Glutamatergic neuron (in vitro differentiated cells): ENCODE data around the gene KRT13. TPM values are rescaled to one million over a fixed set of nuclear protein-coding genes. Genes with fewer than 3 reads are reported as not detected.

ENCODE experiments used
- DNase-seq: peaks from one replicate; pipeline ENCODE4 v3.0.0; 2022
- H3K27ac Mint-ChIP-seq: one replicate; pipeline ENCODE4 v1.8.0; 2020; ENCODE audit warnings: mild to moderate bottlenecking, mixed read lengths, inconsistent platforms; ENCODE audit not compliant: unreplicated experiment
- H3K27me3 Mint-ChIP-seq: one replicate; pipeline ENCODE4 v1.8.0; 2020; ENCODE audit warnings: mild to moderate bottlenecking, moderate library complexity, mixed read lengths, inconsistent platforms; ENCODE audit not compliant: unreplicated experiment
- H3K36me3 Mint-ChIP-seq: one replicate; pipeline ENCODE4 v1.8.0; 2020; ENCODE audit warnings: mild to moderate bottlenecking, mixed read lengths, inconsistent platforms; ENCODE audit not compliant: unreplicated experiment
- H3K4me1 Mint-ChIP-seq: one replicate; pipeline ENCODE4 v1.8.0; 2020; ENCODE audit warnings: mild to moderate bottlenecking, low read depth, mixed read lengths, inconsistent platforms; ENCODE audit not compliant: unreplicated experiment
- H3K4me3 Mint-ChIP-seq: one replicate; pipeline ENCODE4 v1.8.0; 2020; ENCODE audit warnings: mild to moderate bottlenecking, mixed read lengths, inconsistent platforms; ENCODE audit not compliant: unreplicated experiment
- H3K9me3 Mint-ChIP-seq: one replicate; pipeline ENCODE4 v1.8.0; 2020; ENCODE audit warnings: mild to moderate bottlenecking, moderate library complexity, mixed read lengths, inconsistent platforms; ENCODE audit not compliant: unreplicated experiment
- CTCF ChIP-seq: fragments of 200-600 bp; sonication (generic); IDR thresholded peaks from one replicate; pipeline ENCODE4 v1.5.0; 2021; ENCODE audit not compliant: partially characterized antibody, unreplicated experiment
- total RNA-seq: library from RNA; stranded (reverse); fragmentation: NEBNext Ultra II Directional; extraction: Animal tissue kit (Norgen Biotek cat#: 25700); gene quantifications from one replicate; pipeline ENCODE4 v1.2.1, GENCODE V29; 2021; ENCODE audit not compliant: unreplicated experiment

KRT13 gene
- total RNA-seq, 1 donor from 2014 or later: not detected

GRCh38 chr17:41492351-41492750 is 13.1 kb downstream of the KRT13 start:
- no peak for TF ChIP-seq CTCF
- peaks cover 4% of the 10 kb centered on the region for H3K4me1 Mint-ChIP-seq
- H3K27ac Mint-ChIP-seq: no peak overlapping the region
- H3K27me3 Mint-ChIP-seq: peaks cover 7% of the 10 kb centered on the region
- H3K4me3 Mint-ChIP-seq: no peak overlapping the region
- no peaks in the 10 kb centered on the region for H3K36me3 Mint-ChIP-seq
- DNase-seq: no peak
- H3K9me3 Mint-ChIP-seq: no peaks in the 10 kb centered on the region

- H3K4me3 Mint-ChIP-seq: no peak overlapping the region
- H3K27me3 Mint-ChIP-seq: peaks cover 6% of the 10 kb centered on the region
- no peaks in the 10 kb centered on the region for H3K9me3 Mint-ChIP-seq
- no peak for DNase-seq
- H3K4me1 Mint-ChIP-seq: peaks cover 4% of the 10 kb centered on the region
- no peak overlapping the region for H3K27ac Mint-ChIP-seq
- TF ChIP-seq CTCF: no peak
- no peaks in the 10 kb centered on the region for H3K36me3 Mint-ChIP-seq
These were observed 13.9 kb downstream of the KRT13 start for GRCh38 chr17:41491476-41491875.

GRCh38 chr17:41490000-41490990 is 15.1 kb downstream of the KRT13 start:
- no peak for TF ChIP-seq CTCF
- no peak overlapping the region for H3K27ac Mint-ChIP-seq
- peaks cover 4% of the 10 kb centered on the region for H3K4me1 Mint-ChIP-seq
- peaks cover 8% of the 10 kb centered on the region for H3K27me3 Mint-ChIP-seq
- H3K9me3 Mint-ChIP-seq: no peaks in the 10 kb centered on the region
- H3K4me3 Mint-ChIP-seq: no peak overlapping the region
- DNase-seq: no peak
- H3K36me3 Mint-ChIP-seq: no peaks in the 10 kb centered on the region

- Mint-ChIP-seq H3K27ac (no peak within 1 kb of the TSS), H3K27me3 (peaks cover 3% of the 10 kb centered on the region), H3K9me3 (no peaks in the 10 kb centered on the region), H3K4me3 (no peak within 1 kb of the TSS), H3K4me1 (no peaks in the 10 kb centered on the region), H3K36me3 (no peaks in the 10 kb centered on the region)
- no peak for TF ChIP-seq CTCF
- no peak for DNase-seq
These were observed 15.9 kb downstream of the KRT13 start, which contains the start of gene KRT36 for GRCh38 chr17:41489531-41489930. KRT36 (minus strand) TSS chr17:41489910; CDS start chr17:41489864, 46 bp downstream.
